GM23248 (cell line): ENCODE measurements around the gene OLFM4.

ENCODE experiments used
- EZH2 ChIP-seq: fragments of 200-600 bp; sonication (generic); IDR thresholded peaks from 2 replicates; pipeline ENCODE4 v1.6.1; 2018; ENCODE audit warnings: antibody characterized with exemption, mild to moderate bottlenecking; ENCODE audit not compliant: insufficient read depth, poor library complexity, severe bottlenecking
- EZH2phosphoT487 ChIP-seq: fragments of 200-600 bp; sonication (generic); IDR thresholded peaks from 2 replicates; pipeline ENCODE4 v1.6.1; 2018; ENCODE audit warnings: antibody characterized with exemption, moderate library complexity, mild to moderate bottlenecking, low read depth; ENCODE audit not compliant: insufficient read depth

DNA sequence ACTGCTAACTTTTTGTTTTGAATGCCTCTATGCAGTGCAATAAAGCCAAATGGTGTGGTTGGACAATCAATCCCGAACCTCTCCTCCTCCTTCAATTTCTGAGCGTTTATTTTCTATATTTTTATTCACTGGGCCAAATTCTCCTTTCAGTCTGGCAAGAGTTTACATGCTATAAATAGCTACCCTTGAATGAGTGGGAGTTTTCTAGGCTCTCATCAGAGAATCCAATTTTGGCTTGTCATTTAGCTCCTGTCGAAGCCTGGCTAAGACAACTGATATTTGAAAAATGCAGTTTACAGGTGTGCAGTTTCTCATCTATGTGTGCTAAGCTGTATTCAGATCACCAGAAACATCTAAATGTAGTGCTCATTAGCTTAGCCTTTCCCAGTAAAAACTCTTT lies 61.8 kb downstream of the OLFM4 start:
- TF ChIP-seq EZH2 (no peak), EZH2phosphoT487 (no peak)
